Breast epithelium (tissue), 3 donors: ENCODE results near the gene FBXO34.

ENCODE experiments used
- POLR2A ChIP-seq: fragments of 450-650 bp; IDR thresholded peaks from one replicate; pipeline ENCODE4 v1.6.1; 2016; ENCODE audit warnings: antibody characterized with exemption, mild to moderate bottlenecking, moderate library complexity
- POLR2AphosphoS5 ChIP-seq, 3 donors: sonication (generic); formaldehyde crosslinking; IDR thresholded peaks; one replicate each; pipeline ENCODE4 v1.6.1; 2017; ENCODE audit warnings: antibody characterized with exemption in 3 of 3
- TF ChIP-seq, protein P1 (sequence below), 3 donors: fragments of 450-650 bp; IDR thresholded peaks; one replicate each; pipeline ENCODE4 v1.5.1; 2016 to 2017; ENCODE audit warnings: antibody characterized with exemption in 3 of 3, mild to moderate bottlenecking in 3 of 3, moderate library complexity in 3 of 3

DNA sequence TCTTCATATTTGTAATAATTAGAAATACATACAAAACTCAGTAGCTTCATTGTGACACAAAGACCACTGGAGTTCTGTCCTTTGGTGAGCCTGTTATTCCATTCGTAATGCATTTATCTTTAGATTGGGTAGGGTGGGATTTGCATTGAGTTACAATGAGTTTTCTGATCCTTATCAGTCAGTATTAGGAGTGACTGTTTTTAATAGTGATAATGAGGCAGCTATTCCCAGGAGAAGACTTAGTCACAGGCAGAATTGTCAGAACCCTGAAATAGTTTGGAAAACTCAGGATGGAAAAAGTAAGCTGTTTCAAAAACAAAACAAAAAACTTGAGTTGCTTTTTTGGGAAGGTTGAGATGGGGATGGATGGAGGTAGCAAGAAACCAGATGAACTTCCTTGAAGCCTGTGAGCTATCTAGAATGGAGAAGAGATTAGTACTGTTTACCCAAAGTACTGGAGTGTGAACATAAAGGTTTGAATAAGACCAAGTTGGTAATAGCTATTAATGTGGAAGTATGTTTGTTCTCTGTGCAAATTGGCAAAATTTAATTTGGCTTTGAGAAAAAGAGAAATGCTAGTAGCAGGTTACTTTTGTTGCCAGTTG lies 38.6 kb downstream of the FBXO34 start:
- TF ChIP-seq, protein P1, sequence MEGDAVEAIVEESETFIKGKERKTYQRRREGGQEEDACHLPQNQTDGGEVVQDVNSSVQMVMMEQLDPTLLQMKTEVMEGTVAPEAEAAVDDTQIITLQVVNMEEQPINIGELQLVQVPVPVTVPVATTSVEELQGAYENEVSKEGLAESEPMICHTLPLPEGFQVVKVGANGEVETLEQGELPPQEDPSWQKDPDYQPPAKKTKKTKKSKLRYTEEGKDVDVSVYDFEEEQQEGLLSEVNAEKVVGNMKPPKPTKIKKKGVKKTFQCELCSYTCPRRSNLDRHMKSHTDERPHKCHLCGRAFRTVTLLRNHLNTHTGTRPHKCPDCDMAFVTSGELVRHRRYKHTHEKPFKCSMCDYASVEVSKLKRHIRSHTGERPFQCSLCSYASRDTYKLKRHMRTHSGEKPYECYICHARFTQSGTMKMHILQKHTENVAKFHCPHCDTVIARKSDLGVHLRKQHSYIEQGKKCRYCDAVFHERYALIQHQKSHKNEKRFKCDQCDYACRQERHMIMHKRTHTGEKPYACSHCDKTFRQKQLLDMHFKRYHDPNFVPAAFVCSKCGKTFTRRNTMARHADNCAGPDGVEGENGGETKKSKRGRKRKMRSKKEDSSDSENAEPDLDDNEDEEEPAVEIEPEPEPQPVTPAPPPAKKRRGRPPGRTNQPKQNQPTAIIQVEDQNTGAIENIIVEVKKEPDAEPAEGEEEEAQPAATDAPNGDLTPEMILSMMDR (IDR thresholded peaks at IDR 0.05), result no peak
- TF ChIP-seq POLR2A, result no peak
- no peak for TF ChIP-seq POLR2AphosphoS5 (IDR thresholded peaks at IDR 0.05)
